HL-60 (cell line): ENCODE data around the gene MS4A10.

Experiments
- DNase-seq, 2 experiments: peaks; one replicate each; pipeline ENCODE4 v3.0.0-alpha.2; 2010 to 2020; ENCODE audit warnings: low read depth in 1 of 2, low spot score in 1 of 2
- H3K27ac ChIP-seq: fragments of 250-450 bp; sonication (Bioruptor Pico); replicated peaks from 2 replicates; pipeline ENCODE4 v1.5.1; 2020; ENCODE audit warnings: mild to moderate bottlenecking, moderate library complexity
- H3K27me3 ChIP-seq: fragments of 250-450 bp; sonication (Bioruptor Pico); 2 replicates; pipeline ENCODE4 v1.5.1; 2021; ENCODE audit warnings: mild to moderate bottlenecking, moderate library complexity; ENCODE audit not compliant: insufficient read depth, poor library complexity, severe bottlenecking
- H3K4me3 ChIP-seq: replicated peaks from 2 replicates; pipeline ENCODE4 v1.5.1; 2011; ENCODE audit warnings: mild to moderate bottlenecking, control low read depth, low read length; ENCODE audit not compliant: insufficient read depth
- GABPA ChIP-seq: IDR thresholded peaks from 2 replicates; pipeline ENCODE4 v1.6.1; 2012; ENCODE audit warnings: low read depth
- POLR2AphosphoS5 ChIP-seq: IDR thresholded peaks from 2 replicates; pipeline ENCODE4 v1.6.1; 2012; ENCODE audit warnings: low read depth
- SPI1 ChIP-seq: IDR thresholded peaks from 2 replicates; pipeline ENCODE4 v1.6.1; 2012; ENCODE audit warnings: low read depth, mild to moderate bottlenecking, borderline replicate concordance
- TF ChIP-seq, protein P1 (sequence below): IDR thresholded peaks from 2 replicates; pipeline ENCODE4 v1.6.1; 2012; ENCODE audit warnings: low read depth; ENCODE audit not compliant: insufficient replicate concordance
- TF ChIP-seq, protein P2 (sequence below): IDR thresholded peaks from one replicate; pipeline ENCODE4 v1.5.1; 2011; ENCODE audit warnings: low read length, control low read depth, inconsistent platforms; ENCODE audit not compliant: insufficient read depth

MS4A10 gene

DNA sequence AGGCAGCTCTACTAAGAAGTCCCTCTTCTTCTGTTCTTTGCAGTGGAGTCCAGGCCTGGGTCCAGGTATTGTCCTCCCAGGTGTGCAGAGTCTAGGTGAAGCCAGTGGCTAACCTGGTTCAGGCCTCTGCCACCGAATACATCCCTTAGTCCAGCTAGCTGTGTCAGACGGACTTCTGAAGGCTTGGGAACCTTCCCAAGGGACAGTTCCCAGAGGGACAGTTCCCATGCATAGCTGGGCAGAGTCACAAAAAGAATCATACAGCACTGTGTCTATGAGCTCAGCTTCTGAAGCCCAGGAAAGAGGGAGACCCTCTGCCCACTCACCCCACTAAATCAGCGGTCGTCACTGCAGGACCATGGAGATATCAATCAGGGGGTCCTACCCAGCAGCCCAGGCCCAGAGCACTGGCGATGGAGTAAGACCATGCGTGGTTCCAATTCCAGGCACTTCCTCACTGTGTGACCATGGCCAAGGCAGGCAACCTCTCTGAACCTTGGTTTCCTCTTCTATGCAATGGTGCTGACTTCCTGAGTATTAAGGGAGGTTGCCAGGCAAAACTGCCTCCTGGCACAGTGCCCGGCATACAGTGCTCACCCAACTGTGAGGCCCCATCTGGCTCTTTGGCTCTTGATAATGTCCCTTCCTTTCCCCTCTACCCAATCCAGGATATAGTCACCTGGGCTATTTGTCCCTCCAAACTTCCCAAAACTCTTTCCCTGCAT is 3.4 kb downstream of the MS4A10 start:
- H3K4me3 ChIP-seq, result no peak overlapping the region
- no peaks in the 10 kb centered on the region for H3K27me3 ChIP-seq
- no peak for TF ChIP-seq SPI1
- TF ChIP-seq GABPA, result no peak
- TF ChIP-seq, protein P1, sequence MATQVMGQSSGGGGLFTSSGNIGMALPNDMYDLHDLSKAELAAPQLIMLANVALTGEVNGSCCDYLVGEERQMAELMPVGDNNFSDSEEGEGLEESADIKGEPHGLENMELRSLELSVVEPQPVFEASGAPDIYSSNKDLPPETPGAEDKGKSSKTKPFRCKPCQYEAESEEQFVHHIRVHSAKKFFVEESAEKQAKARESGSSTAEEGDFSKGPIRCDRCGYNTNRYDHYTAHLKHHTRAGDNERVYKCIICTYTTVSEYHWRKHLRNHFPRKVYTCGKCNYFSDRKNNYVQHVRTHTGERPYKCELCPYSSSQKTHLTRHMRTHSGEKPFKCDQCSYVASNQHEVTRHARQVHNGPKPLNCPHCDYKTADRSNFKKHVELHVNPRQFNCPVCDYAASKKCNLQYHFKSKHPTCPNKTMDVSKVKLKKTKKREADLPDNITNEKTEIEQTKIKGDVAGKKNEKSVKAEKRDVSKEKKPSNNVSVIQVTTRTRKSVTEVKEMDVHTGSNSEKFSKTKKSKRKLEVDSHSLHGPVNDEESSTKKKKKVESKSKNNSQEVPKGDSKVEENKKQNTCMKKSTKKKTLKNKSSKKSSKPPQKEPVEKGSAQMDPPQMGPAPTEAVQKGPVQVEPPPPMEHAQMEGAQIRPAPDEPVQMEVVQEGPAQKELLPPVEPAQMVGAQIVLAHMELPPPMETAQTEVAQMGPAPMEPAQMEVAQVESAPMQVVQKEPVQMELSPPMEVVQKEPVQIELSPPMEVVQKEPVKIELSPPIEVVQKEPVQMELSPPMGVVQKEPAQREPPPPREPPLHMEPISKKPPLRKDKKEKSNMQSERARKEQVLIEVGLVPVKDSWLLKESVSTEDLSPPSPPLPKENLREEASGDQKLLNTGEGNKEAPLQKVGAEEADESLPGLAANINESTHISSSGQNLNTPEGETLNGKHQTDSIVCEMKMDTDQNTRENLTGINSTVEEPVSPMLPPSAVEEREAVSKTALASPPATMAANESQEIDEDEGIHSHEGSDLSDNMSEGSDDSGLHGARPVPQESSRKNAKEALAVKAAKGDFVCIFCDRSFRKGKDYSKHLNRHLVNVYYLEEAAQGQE, result no peak
- TF ChIP-seq, protein P2, sequence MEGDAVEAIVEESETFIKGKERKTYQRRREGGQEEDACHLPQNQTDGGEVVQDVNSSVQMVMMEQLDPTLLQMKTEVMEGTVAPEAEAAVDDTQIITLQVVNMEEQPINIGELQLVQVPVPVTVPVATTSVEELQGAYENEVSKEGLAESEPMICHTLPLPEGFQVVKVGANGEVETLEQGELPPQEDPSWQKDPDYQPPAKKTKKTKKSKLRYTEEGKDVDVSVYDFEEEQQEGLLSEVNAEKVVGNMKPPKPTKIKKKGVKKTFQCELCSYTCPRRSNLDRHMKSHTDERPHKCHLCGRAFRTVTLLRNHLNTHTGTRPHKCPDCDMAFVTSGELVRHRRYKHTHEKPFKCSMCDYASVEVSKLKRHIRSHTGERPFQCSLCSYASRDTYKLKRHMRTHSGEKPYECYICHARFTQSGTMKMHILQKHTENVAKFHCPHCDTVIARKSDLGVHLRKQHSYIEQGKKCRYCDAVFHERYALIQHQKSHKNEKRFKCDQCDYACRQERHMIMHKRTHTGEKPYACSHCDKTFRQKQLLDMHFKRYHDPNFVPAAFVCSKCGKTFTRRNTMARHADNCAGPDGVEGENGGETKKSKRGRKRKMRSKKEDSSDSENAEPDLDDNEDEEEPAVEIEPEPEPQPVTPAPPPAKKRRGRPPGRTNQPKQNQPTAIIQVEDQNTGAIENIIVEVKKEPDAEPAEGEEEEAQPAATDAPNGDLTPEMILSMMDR, result no peak
- no peak for TF ChIP-seq POLR2AphosphoS5
- H3K27ac ChIP-seq, result no peak overlapping the region
- DNase-seq, result no peak

DNA sequence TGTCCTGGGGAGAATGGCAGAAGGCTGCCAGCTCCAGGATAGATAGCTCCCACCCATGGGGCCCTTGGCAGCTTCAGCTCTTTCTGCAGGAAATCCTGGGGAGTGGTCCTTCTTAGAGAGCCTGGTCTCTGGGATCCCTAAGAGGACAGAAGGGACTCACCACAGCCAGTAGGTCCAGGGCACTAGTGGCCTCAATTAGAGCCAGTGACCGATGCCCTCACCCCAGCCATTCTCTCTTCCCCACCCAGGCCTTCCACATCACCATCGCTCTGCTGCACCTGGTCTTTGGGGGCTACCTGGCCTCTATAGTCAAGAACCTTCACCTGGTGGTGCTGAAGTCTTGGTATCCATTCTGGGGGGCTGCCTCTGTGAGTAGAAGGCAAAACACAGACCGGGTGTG is 5.6 kb downstream of the MS4A10 start:
- DNase-seq, result no peak
- no peak overlapping the region for H3K27ac ChIP-seq
- no peak overlapping the region for H3K4me3 ChIP-seq
- H3K27me3 ChIP-seq, result no peaks in the 10 kb centered on the region
- TF ChIP-seq, protein P2, result no peak
- no peak for TF ChIP-seq POLR2AphosphoS5
- no peak for TF ChIP-seq SPI1
- TF ChIP-seq, protein P1, result no peak
- TF ChIP-seq GABPA, result no peak

DNA sequence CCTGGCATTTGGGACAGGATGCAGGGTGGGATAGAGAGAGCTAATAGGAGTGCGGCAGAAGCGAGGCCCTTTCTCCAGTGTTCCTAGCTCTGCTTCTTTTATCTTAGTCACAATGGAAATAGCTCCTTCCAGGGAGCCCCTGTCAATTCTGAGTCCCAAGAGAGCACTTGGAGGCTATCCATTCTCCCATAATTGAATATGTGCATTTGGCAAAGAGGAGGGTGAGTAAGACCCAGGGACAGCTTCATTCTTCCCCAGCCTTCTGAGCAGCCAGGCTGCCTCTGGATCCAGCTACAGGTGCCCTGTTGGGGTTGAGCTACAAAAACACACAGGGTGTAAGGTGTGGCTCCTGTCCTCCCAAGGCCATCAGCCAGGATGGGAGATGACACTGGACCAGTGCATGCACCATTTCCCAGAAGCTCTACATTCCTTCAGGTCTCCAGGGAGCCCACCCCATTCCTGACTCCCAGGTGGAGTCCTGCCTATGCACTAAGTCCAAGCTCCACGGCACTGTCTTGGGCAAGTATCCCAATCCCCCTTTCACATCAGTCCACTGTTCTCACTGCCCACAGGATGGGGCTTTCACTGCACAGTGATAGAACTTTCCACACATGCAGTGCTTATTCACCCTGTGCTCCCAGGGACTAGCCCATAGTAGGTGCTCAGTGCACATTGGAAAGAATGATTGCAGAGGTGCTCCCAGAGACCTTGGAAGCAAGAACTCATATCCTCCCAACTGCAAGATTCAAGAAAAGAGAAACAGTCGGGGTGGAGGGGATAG is 6.2 kb downstream of the MS4A10 start:
- DNase-seq, result no peak
- Histone ChIP-seq H3K27ac (no peak overlapping the region), H3K27me3 (no peaks in the 10 kb centered on the region), H3K4me3 (no peak overlapping the region)
- TF ChIP-seq SPI1, result no peak
- TF ChIP-seq, protein P2, result no peak
- TF ChIP-seq GABPA, result no peak
- TF ChIP-seq, protein P1, result no peak
- no peak for TF ChIP-seq POLR2AphosphoS5
